ENCODE measurements around the gene PCDH19.

DNA sequence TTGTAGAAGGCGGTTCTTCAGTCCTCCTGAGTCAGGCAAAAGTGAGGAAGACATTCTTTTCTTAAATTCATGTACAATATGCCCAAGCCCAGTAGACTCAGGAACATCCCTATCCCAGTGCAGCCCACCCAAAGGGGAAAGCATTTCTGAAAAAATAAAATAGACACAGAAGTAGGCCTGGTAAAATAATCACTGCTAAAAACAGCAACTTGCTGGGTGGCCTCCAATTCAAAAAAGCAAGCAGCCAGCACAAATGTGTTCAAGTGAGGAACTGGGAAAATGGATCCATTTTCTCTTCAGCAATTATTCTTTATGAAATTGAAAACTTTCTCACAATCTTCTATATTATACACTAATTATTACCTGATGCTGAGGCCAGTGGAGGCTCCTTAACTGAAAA lies 165.4 kb downstream of the PCDH19 start:
- TF ChIP-seq CTCF (IDR thresholded peaks at IDR 0.05 in 4 of 5, conservative IDR thresholded peaks at IDR 0.05 in 1 of 5): no peak
- TF ChIP-seq POLR2A (IDR thresholded peaks at IDR 0.05): no peak

Data from gastrocnemius medialis (tissue), 4 donors.